ENCODE data around the gene FADS3. TPM values are rescaled to one million over a fixed set of nuclear protein-coding genes. Genes with fewer than 3 reads are reported as not detected.

The FADS3 gene
- total RNA-seq, 4 donors from 2014 or later, result 25.2 to 37.6 (median 31.2) TPM

- Histone ChIP-seq H3K27ac (no peak overlapping the region), H3K36me3 (no peaks in the 10 kb centered on the region), H3K9me3 (no peaks in the 10 kb centered on the region), H3K4me3 (replicated peaks in 1 of 3) (no peak overlapping the region), H3K27me3 (no peaks in the 10 kb centered on the region), H3K4me1 (no peaks in the 10 kb centered on the region)
- intact Hi-C loops (cut with DNase I), result no loop called here
- no peak for DNase-seq
- WGBS, 2 donors, result 92% methylated on average over 12 of the region's 12 CpGs
- TF ChIP-seq POLR2A (IDR thresholded peaks at IDR 0.05) (no peak), CTCF (IDR thresholded peaks at IDR 0.05) (no peak)
Observed at GRCh38 chr11:61841636-61842527, 49.5 kb downstream of the FADS3 start.

- Histone ChIP-seq H3K27me3 (no peaks in the 10 kb centered on the region), H3K9me3 (no peaks in the 10 kb centered on the region), H3K36me3 (no peaks in the 10 kb centered on the region), H3K4me3 (replicated peaks in 1 of 3) (no peak overlapping the region), H3K4me1 (no peaks in the 10 kb centered on the region), H3K27ac (no peak overlapping the region)
- intact Hi-C loops (cut with DNase I), result no loop called here
- no peak for TF ChIP-seq POLR2A (IDR thresholded peaks at IDR 0.05)
- TF ChIP-seq CTCF (IDR thresholded peaks at IDR 0.05), result no peak
- no peak for DNase-seq
- WGBS, 2 donors, result 90 to 92% methylated on average over 7 of the region's 7 CpGs
Observed at GRCh38 chr11:61840371-61840770, 51.0 kb downstream of the FADS3 start.

DNA sequence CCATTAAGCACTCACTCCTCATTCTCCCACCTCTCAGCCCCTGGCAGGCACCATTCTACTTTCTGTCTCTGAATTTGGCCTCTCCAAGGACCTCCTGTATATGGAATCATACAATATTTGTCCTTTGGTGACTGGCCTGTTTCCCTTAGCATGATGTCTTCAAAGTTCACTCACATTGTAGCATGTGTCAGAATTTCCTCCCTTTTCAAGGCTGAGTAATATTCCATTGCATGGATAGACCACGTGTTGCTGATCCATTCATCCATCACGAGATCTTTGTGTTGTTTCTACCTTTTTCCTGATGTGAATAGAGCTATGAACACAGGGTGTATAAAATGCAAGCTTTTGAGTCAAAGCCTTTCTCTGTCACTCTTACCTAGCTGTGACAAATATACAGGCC is 51.6 kb downstream of the FADS3 start:
- no peak overlapping the region for H3K4me3 ChIP-seq (replicated peaks in 1 of 3)
- TF ChIP-seq POLR2A (IDR thresholded peaks at IDR 0.05) (no peak), CTCF (IDR thresholded peaks at IDR 0.05) (no peak)
- H3K36me3 ChIP-seq, result no peaks in the 10 kb centered on the region
- intact Hi-C loops (cut with DNase I), result no loop called here
- peaks cover 0 to 3% of the 10 kb centered on the region in 2 donors for H3K4me1 ChIP-seq
- H3K27ac ChIP-seq, result no peak overlapping the region
- 97 to 100% methylated on average over 2 of the region's 2 CpGs for WGBS, 2 donors
- no peak for DNase-seq
- no peaks in the 10 kb centered on the region for H3K9me3 ChIP-seq
- H3K27me3 ChIP-seq, result no peaks in the 10 kb centered on the region

GRCh38 chr11:61838921-61839320 is 52.4 kb downstream of the FADS3 start:
- no peaks in the 10 kb centered on the region for H3K9me3 ChIP-seq
- no peak for DNase-seq
- TF ChIP-seq CTCF (IDR thresholded peaks at IDR 0.05) (no peak), POLR2A (IDR thresholded peaks at IDR 0.05) (no peak)
- 93 to 94% methylated on average over 10 of the region's 10 CpGs for WGBS, 2 donors
- H3K27ac ChIP-seq, result no peak overlapping the region
- H3K4me1 ChIP-seq, result peaks cover 0 to 5% of the 10 kb centered on the region in 2 donors
- no peaks in the 10 kb centered on the region for H3K27me3 ChIP-seq
- intact Hi-C loops (cut with DNase I), result no loop called here
- H3K36me3 ChIP-seq, result no peaks in the 10 kb centered on the region
- no peak overlapping the region for H3K4me3 ChIP-seq (replicated peaks in 1 of 3)

- Histone ChIP-seq H3K36me3 (no peaks in the 10 kb centered on the region), H3K9me3 (no peaks in the 10 kb centered on the region), H3K27me3 (no peaks in the 10 kb centered on the region), H3K27ac (no peak overlapping the region), H3K4me1 (peaks cover 0 to 5% of the 10 kb centered on the region in 2 donors), H3K4me3 (replicated peaks in 1 of 3) (no peak overlapping the region)
- 90 to 97% methylated on average over 5 of the region's 5 CpGs for WGBS, 2 donors
- TF ChIP-seq CTCF (IDR thresholded peaks at IDR 0.05) (no peak), POLR2A (IDR thresholded peaks at IDR 0.05) (no peak)
- DNase-seq, result no peak
- intact Hi-C loops (cut with DNase I), result no loop called here
Observed at GRCh38 chr11:61838501-61838900, 52.8 kb downstream of the FADS3 start.
